Esophagus muscularis mucosa (tissue), 3 donors: ENCODE data around the gene SKIDA1.

ENCODE experiments used
- POLR2A ChIP-seq: fragments of 450-650 bp; IDR thresholded peaks from one replicate; pipeline ENCODE4 v1.6.1; 2017; ENCODE audit warnings: antibody characterized with exemption, moderate library complexity, mild to moderate bottlenecking, low read depth
- POLR2AphosphoS5 ChIP-seq, 2 donors: sonication (generic); formaldehyde crosslinking; IDR thresholded peaks; one replicate each; pipeline ENCODE4 v1.6.1; 2017; ENCODE audit warnings: antibody characterized with exemption in 2 of 2
- TF ChIP-seq, protein P1 (sequence below), 3 experiments: fragments of 200-600 bp in 2 of 3; fragments of 450-650 bp in 1 of 3; sonication (generic) in 2 of 3; IDR thresholded peaks; one replicate each; pipeline ENCODE4 v1.5.1; 2017 to 2019; ENCODE audit warnings: antibody characterized with exemption in 3 of 3, mild to moderate bottlenecking in 2 of 3, moderate library complexity in 1 of 3

DNA sequence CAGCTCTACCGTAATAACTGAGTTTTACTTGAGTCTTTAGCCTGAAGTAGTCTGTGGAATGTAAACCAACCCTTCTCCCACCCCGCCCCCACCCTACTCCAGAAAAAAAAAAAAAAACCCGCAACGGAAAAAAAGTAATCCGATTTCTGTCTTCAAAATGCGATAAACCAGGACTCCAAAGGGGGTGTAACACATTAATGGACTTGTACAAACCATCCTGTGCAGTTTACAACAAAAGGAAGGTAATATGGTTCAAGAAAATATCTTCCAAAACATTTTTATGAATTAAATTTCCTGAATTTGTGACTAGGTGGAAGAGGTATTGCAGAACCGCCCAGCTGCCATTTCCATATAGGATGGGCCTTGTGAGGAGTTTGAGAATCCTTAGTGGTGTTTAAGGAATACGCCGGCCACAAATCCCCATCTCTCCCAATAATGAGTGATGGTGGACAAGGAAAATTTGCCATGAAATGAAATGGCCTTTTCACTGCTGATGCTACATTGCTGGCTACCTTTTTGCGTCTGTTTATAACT lies 10.6 kb downstream of the SKIDA1 start:
- TF ChIP-seq, protein P1, sequence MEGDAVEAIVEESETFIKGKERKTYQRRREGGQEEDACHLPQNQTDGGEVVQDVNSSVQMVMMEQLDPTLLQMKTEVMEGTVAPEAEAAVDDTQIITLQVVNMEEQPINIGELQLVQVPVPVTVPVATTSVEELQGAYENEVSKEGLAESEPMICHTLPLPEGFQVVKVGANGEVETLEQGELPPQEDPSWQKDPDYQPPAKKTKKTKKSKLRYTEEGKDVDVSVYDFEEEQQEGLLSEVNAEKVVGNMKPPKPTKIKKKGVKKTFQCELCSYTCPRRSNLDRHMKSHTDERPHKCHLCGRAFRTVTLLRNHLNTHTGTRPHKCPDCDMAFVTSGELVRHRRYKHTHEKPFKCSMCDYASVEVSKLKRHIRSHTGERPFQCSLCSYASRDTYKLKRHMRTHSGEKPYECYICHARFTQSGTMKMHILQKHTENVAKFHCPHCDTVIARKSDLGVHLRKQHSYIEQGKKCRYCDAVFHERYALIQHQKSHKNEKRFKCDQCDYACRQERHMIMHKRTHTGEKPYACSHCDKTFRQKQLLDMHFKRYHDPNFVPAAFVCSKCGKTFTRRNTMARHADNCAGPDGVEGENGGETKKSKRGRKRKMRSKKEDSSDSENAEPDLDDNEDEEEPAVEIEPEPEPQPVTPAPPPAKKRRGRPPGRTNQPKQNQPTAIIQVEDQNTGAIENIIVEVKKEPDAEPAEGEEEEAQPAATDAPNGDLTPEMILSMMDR (IDR thresholded peaks at IDR 0.05), result no peak
- TF ChIP-seq POLR2AphosphoS5 (IDR thresholded peaks at IDR 0.05), result no peak
- no peak for TF ChIP-seq POLR2A
